Endothelial cell of umbilical vein (primary cell): ENCODE data around the gene HES6.

Experiments used
- EZH2 ChIP-seq: IDR thresholded peaks from 2 replicates; pipeline ENCODE4 v1.6.1; 2012; ENCODE audit warnings: borderline replicate concordance, low read depth, mild to moderate bottlenecking, moderate library complexity, low read length, inconsistent platforms; ENCODE audit not compliant: severe bottlenecking
- FOS ChIP-seq: IDR thresholded peaks from 2 replicates; pipeline ENCODE4 v1.6.1; 2011; ENCODE audit warnings: mild to moderate bottlenecking, low read length, moderate library complexity, borderline replicate concordance; ENCODE audit not compliant: insufficient read depth
- GATA2 ChIP-seq: IDR thresholded peaks from 2 replicates; pipeline ENCODE4 v1.7.0; 2011; ENCODE audit warnings: low read depth, mild to moderate bottlenecking, moderate library complexity, mixed read lengths, low read length; ENCODE audit not compliant: insufficient read length, insufficient read depth
- JUN ChIP-seq: IDR thresholded peaks from 2 replicates; pipeline ENCODE4 v1.6.1; 2011; ENCODE audit warnings: borderline replicate concordance, low read depth; ENCODE audit not compliant: insufficient read length, insufficient read depth
- MYC ChIP-seq: IDR thresholded peaks from one replicate; pipeline ENCODE4 v1.6.1; 2011; ENCODE audit warnings: mild to moderate bottlenecking, low read depth, low read length
- POLR2A ChIP-seq: IDR thresholded peaks from 2 replicates; pipeline ENCODE4 v1.6.1; 2012; ENCODE audit warnings: low read depth, mild to moderate bottlenecking, control low read depth, low read length
- POLR2AphosphoS5 ChIP-seq: IDR thresholded peaks from 2 replicates; pipeline ENCODE4 v1.6.1; 2012; ENCODE audit warnings: low read depth, mild to moderate bottlenecking, control low read depth, low read length, moderate library complexity; ENCODE audit not compliant: insufficient read depth
- TF ChIP-seq, protein P1 (sequence below), 2 donors: IDR thresholded peaks; 1 replicate in 1 of 2; 2 replicates in 1 of 2; pipeline ENCODE4 v1.5.1; 2011; ENCODE audit warnings: low read length in 2 of 2, mild to moderate bottlenecking in 2 of 2, moderate library complexity in 2 of 2, control low read depth in 1 of 2, inconsistent platforms in 1 of 2, low read depth in 1 of 2; ENCODE audit not compliant: insufficient read depth in 1 of 2; ENCODE audit errors: extremely low read depth in 1 of 2
- TF ChIP-seq, protein P2 (sequence below): IDR thresholded peaks from 2 replicates; pipeline ENCODE4 v1.6.1; 2011; ENCODE audit not compliant: insufficient read depth, insufficient read length

DNA sequence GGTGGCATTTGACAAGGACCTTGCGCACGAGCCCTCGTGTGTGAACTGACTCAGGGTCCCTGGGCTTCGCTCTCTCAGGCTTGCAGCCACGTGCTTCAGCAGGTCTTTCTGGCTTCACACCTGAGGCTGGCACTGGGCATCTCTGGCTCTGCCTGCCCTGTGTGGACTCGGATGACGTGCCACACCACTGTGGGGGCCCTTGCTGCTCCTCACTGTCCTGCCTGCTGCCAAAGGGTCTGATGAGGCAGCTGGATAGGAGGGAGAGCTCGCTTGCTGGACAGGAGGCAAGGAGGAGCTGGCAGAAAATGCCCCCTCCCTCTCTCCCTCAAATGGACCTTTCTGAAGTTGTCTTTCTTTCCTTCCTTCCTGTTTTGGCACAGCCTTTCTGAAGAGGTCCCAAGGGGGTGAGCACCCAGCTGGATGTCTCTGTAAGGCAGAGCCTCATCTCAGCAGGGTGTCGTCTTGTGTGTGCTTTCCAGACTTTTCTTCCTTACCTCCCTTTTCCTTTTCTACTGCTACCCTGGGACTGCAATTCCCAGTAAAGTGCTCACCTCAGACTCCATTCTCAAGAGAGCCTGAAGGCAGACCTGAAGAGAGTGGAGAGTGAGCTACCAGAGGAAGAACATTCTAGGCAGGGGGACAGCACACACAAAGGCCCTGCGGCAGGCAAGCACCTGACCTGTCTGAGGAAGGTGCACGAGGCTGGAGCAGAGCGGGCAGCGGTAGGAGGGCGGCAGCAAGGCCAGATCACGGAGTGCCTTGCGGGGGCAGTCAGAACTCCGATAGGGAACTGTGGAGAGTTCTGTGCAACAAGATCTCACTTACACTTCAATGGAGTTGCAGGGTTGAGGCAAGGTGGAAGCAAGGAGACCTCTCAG is 43.3 kb upstream of the HES6 start:
- TF ChIP-seq, protein P1, sequence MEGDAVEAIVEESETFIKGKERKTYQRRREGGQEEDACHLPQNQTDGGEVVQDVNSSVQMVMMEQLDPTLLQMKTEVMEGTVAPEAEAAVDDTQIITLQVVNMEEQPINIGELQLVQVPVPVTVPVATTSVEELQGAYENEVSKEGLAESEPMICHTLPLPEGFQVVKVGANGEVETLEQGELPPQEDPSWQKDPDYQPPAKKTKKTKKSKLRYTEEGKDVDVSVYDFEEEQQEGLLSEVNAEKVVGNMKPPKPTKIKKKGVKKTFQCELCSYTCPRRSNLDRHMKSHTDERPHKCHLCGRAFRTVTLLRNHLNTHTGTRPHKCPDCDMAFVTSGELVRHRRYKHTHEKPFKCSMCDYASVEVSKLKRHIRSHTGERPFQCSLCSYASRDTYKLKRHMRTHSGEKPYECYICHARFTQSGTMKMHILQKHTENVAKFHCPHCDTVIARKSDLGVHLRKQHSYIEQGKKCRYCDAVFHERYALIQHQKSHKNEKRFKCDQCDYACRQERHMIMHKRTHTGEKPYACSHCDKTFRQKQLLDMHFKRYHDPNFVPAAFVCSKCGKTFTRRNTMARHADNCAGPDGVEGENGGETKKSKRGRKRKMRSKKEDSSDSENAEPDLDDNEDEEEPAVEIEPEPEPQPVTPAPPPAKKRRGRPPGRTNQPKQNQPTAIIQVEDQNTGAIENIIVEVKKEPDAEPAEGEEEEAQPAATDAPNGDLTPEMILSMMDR (IDR thresholded peaks at IDR 0.05; ENCODE audit: extremely low read depth in 1 of 2, insufficient read depth in 1 of 2, low read depth in 1 of 2, low read length in 2 of 2) = no peak
- TF ChIP-seq EZH2 (no peak), POLR2A (no peak), FOS (no peak), GATA2 (no peak), POLR2AphosphoS5 (no peak), JUN (no peak), MYC (no peak)
- TF ChIP-seq, protein P2, sequence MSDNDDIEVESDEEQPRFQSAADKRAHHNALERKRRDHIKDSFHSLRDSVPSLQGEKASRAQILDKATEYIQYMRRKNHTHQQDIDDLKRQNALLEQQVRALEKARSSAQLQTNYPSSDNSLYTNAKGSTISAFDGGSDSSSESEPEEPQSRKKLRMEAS = no peak
